NOMO-1 (cell line): ENCODE measurements around the gene SPSB3.
"Not testable (repeated sequence)": the region's sequence is repeated elsewhere in the genome, so short reads cannot be mapped to it uniquely, and the experiment has no call there.

Experiments used
- DNase-seq, 2 experiments: peaks; one replicate each; lab custom pipeline; 2025; ENCODE audit not compliant: unreplicated experiment in 2 of 2; lab: John Stamatoyannopoulos, UW

SPSB3 gene

GRCh38 chr16:1817276-1817589 is 34.9 kb upstream of the SPSB3 start:
- no peak for DNase-seq

GRCh38 chr16:1816396-1817275 is 34.3 kb upstream of the SPSB3 start:
- DNase-seq = no peak

- no peak for DNase-seq
Observed at GRCh38 chr16:1815461-1815860, 33.1 kb upstream of the SPSB3 start.

- DNase-seq = no peak
Observed at GRCh38 chr16:1812732-1813163, 30.4 kb upstream of the SPSB3 start.

GRCh38 chr16:1810536-1810935 is 28.2 kb upstream of the SPSB3 start:
- no peak for DNase-seq

- DNase-seq = no peak
Observed at GRCh38 chr16:1810106-1810505, 27.7 kb upstream of the SPSB3 start.

GRCh38 chr16:1809281-1809801 is 27.0 kb upstream of the SPSB3 start:
- no peak for DNase-seq

- DNase-seq = no peak
Observed at GRCh38 chr16:1808691-1809090, 26.3 kb upstream of the SPSB3 start.

- DNase-seq = no peak
Observed at GRCh38 chr16:1807626-1808025, 25.3 kb upstream of the SPSB3 start.

GRCh38 chr16:1800701-1801100 is 18.3 kb upstream of the SPSB3 start:
- DNase-seq = no peak

- not testable (repeated sequence) for DNase-seq
Observed at GRCh38 chr16:1799263-1799662, 16.9 kb upstream of the SPSB3 start.

- DNase-seq = no peak
Observed at GRCh38 chr16:1794908-1795666, 12.7 kb upstream of the SPSB3 start.

GRCh38 chr16:1794221-1794871 is 12.0 kb upstream of the SPSB3 start:
- DNase-seq = no peak

GRCh38 chr16:1793578-1794220 is 11.3 kb upstream of the SPSB3 start, which contains the start of gene IGFALS:
Gene IGFALS (minus strand): TSS chr16:1793705. CDS start chr16:1793652, 53 bp downstream.
- no peak for DNase-seq

GRCh38 chr16:1792836-1793577 is 10.6 kb upstream of the SPSB3 start:
- DNase-seq = no peak

GRCh38 chr16:1791943-1792812 is 9.8 kb upstream of the SPSB3 start:
- DNase-seq = no peak

GRCh38 chr16:1791256-1791942 is 9.0 kb upstream of the SPSB3 start:
- no peak for DNase-seq

- no peak for DNase-seq
Observed at GRCh38 chr16:1790611-1791255, 8.4 kb upstream of the SPSB3 start.
